Fibroblast of skin of left quadriceps (primary cell): ENCODE measurements around the gene EPB41L5.
"Not testable (repeated sequence)": the region's sequence is repeated elsewhere in the genome, so short reads cannot be mapped to it uniquely, and the experiment has no call there.

Experiments used
- DNase-seq, 2 experiments: peaks; one replicate each; pipeline ENCODE4 v3.0.0-alpha.2; 2013; ENCODE audit warnings: low read depth in 2 of 2

The EPB41L5 gene

DNA sequence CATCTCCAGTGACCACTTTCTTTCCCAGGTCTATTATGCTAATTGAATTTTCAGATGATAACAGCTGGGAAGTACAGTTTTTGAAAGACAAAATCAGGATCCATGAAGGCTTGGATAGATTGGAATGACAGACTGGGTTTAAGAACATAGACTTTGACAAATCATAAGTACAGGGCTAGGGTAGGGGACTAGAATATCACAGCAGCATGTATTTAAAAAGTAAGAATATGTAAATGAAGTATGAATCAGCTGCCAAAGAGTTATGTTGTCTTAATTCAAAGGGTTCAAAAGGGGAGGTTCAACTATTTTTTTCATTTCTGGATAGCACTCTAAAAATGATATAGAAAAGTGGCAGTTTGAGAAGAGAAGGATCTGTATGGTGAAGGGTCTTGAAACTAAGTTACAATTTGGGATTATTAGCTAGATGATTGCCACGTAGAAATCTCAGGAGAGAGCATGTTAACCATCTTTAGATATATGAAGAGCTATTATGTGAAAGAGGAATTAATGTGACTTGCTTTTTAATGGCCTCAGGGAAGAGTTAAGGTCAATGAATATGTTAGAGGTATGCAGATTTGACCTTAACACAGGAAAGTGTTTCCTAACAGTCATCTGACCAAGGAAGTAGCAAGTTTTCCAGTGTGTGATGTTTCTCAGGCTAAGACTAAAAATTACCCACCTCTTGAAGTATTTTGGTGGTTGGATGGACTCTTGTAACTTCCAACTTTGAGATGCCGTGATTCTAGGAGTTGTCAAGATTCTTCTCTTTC lies 128.6 kb downstream of the EPB41L5 start:
- DNase-seq = no peak

DNA sequence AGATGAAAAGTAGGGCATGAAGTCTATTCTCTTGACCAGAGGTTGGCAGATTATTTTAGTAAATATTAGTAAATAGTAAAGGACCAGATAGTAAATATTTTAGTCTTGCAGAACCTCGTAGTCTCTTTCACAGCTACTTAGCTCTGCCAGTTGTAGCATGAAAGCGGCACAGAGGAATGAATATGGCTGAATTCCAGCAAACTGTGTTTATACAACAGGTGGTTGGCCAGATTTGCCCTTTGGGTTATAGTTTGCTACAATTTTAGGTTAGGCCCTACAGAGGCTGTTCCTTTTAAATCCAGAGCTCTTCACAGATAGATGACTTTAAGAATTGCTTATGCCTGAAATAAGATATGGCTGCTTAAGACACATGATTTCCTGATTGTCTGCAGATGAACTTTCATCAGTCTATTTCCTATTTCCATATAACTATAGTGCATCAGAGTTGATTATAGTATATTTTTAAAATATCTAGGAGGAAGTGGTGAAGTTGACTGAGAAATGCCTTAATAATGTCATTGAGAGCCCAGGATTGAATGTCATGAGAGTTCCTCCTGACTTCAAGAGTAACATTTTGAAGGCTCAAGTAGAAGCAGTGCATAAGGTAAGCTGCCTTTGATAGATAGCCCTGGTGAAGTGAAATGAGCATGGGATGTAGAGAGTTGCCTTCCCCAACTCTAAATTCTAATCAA lies 129.8 kb downstream of the EPB41L5 start:
- no peak for DNase-seq

GRCh38 chr2:120148229-120148628 lies 135.4 kb downstream of the EPB41L5 start:
- no peak for DNase-seq

- DNase-seq = no peak
These were observed 135.8 kb downstream of the EPB41L5 start for GRCh38 chr2:120148669-120149068.

DNA sequence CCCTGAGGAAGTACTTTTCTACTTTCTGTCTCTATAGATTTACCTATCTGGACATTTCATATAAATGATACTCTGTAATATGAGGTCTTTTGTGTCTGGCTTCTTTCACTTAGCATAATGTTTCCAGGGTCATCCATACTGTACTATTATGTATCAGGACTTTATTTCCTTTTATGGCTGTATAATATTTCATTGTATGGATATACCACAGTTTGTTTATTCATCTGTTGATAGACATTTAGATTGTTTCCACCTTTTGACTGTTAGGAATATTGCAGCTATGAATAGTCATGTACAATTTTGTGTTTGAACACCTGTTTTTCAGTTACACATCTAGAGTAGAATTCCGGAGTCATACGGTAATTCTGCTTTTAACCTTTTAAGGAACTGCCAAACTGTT lies 136.5 kb downstream of the EPB41L5 start:
- DNase-seq = no peak

DNA sequence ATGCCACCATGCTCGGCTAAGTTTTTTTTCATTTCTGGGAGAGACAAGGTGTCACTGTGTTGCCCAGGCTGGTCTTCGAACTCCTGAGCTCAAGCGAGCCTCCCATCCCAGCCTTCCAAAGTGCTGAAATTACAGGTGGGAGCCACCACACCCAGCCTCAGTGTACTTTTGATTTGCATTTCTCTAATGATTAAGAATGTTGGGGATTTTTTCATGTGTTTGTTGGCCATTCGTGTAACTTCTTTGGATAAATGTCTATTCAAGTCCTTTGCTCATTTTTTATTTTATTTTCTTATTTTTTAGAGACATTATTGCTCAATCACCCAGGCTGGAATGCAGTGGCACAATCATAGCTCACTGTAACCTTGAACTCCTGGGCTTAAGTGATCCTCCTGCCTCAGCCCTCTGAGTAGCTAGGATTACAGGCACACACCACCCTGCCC lies 137.2 kb downstream of the EPB41L5 start:
- DNase-seq = no peak

GRCh38 chr2:120155308-120155707 lies 142.4 kb downstream of the EPB41L5 start:
- DNase-seq = no peak

- DNase-seq = not testable (repeated sequence)
These were observed 145.8 kb downstream of the EPB41L5 start for GRCh38 chr2:120158658-120159057.

- no peak for DNase-seq
These were observed 148.3 kb downstream of the EPB41L5 start for GRCh38 chr2:120161190-120161589.

GRCh38 chr2:120162716-120163115 lies 149.8 kb downstream of the EPB41L5 start:
- no peak for DNase-seq

DNA sequence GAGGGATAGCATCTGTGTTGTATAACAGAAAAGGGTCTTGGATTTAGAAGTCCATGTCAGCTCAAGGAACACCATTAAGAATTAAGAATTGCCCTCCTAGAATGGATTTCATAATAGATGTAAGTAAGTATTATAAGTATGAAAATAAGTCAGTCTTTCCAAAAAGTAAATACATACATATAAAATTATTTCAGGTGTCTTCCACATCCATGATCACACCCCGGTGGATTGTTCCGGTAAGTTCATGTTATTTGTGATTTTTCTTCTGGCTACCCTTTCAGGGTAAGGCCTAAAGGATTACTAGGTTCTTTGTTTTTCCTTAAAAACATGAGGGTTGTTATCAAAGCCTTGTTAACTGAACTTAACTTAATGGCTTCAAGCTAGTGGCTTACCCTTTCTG lies 154.4 kb downstream of the EPB41L5 start:
- DNase-seq = no peak

GRCh38 chr2:120169020-120169419 lies 156.1 kb downstream of the EPB41L5 start:
- DNase-seq = no peak

DNA sequence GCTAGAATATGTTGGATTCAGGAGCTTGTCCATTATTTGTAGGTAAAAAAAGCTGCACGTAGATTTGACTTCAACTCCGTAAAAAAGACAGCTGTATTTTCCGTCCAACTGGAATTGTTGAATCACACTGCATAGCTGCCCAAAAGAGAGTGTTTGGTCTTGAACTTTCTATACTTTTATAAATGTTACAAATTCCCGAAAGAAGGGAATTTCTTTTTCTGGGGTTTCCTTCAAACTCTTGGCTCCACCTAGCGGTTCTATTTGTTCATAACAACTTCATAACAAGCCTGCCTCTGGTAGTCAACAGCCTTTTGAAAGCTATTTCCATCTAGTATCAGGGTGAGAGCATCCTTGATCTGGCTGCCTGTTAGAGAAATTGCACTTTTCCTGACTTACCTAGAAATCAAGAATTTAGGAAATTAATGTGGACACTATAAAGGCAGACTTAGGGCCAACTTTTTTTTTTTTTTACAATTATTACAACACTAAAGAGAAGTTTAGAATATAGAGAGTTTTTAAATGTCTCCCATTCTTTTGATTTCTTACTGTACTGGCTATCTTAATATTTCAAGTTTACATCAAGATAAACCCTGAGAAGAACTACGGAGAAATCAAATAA lies 162.2 kb downstream of the EPB41L5 start:
- peak; percentile 43 to 48 for DNase-seq

GRCh38 chr2:120176526-120176925 lies 163.6 kb downstream of the EPB41L5 start:
- no peak for DNase-seq

GRCh38 chr2:120177001-120177621 lies 164.2 kb downstream of the EPB41L5 start:
- DNase-seq = no peak

DNA sequence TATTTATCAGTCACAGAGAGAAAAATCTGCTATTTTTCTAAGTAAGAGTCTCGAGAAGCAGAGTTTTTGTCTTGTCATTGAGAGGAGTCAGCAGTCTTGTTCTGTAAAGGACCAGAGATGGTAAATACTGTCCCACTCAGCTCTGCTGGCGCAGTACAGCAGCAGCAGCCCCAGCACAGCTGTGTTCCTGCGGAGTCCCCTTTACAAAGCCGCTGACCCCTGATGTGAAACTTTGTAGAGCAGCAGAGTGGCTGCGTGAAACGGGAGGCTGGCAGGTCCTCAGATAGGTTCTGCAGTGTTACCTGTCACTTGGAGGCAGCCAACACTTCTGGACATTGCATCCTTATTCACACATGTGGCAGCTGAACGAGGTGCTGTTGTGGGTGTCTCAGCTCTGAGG lies 165.1 kb downstream of the EPB41L5 start:
- DNase-seq = no peak

GRCh38 chr2:120179396-120179795 lies 166.5 kb downstream of the EPB41L5 start:
- no peak for DNase-seq

DNA sequence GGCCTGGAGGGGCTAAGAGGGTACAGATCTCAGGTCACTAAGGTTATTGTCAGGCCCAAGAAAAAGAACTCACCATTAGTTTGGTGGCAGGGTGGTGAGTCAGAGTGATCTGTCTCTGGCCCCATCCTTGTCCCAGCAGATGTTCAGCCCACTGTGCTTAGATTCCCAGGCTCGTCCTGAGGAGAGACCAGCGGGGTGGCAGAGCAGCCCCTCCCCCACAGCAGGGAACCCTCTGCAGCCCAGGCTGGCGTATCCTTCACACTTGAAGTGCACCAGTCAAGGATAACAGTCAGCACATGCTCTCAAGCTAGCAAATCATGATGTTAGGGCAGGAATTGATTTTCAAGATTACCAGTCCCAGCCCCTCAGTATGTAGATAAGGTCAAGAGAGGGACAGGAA lies 167.2 kb downstream of the EPB41L5 start:
- DNase-seq = no peak

DNA sequence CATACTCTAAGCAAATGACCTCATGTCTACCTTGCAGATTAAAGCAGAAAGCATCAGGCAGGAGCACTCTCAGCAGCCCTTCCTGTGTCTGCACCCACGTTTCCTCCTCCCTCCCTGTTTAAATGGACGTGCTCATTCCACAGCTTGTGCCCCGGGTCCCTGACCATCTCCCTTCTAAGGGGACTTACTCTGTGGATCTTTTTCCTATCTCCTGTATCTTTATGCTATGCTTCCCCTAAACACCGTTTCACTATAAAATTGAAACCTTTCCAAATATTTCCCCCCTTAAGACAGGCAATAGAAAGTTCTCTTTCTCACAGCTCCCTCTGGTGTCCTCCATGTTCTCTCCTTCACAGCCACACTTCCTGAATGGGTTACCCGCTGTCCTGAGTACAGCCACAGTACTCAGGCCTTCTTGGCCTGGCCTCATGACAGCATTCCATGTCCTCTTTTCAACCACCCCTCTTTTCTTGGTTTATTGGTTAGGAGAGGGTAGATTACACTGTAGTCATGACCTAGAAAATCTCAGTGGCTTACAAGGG lies 169.2 kb downstream of the EPB41L5 start:
- DNase-seq = no peak

DNA sequence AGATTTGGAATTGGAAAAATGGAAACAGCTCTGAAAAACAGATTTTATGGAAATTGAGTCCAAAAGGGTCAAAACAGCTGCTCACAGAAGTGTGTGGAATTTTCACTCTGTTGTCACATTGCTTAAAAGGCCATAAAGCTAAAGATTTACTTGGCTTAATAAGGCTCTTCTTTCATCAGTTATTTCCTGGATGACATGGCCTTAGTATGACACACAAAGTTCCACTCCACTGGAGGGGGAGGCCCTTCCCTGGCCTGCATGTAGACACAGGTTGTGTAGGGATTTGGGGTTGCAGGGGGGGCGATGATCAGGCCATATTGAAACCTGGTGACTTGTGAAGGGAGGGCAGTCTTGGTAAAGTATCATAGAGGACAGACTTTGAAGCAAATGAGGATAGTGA lies 176.3 kb downstream of the EPB41L5 start:
- no peak for DNase-seq

- no peak for DNase-seq
These were observed 179.4 kb downstream of the EPB41L5 start for GRCh38 chr2:120192280-120192679.

- DNase-seq = no peak
These were observed 182.7 kb downstream of the EPB41L5 start for GRCh38 chr2:120195553-120195952.
